H1 (cell line): ENCODE data around the gene LSM7. TPM values are rescaled to one million over a fixed set of nuclear protein-coding genes. Genes with fewer than 3 reads are reported as not detected.

Source experiments
- CTCF ChIA-PET: fragments of 300-600 bp; sonication (Branson Sonifier 250); formaldehyde crosslinking; loops from one replicate; lab custom pipeline; 2021; ENCODE audit not compliant: partially characterized antibody; lab: Charles Lee
- POLR2A ChIA-PET: fragments of 300-600 bp; sonication (Branson Sonifier 250); formaldehyde crosslinking; loops from one replicate; lab custom pipeline; 2021; ENCODE audit warnings: inconsistent platforms; ENCODE audit not compliant: partially characterized antibody; lab: Charles Lee
- DNase-seq, 2 experiments: peaks; one replicate each; pipeline versions ENCODE4 v3.0.0 to v3.0.0-alpha.2; 2010 to 2022; ENCODE audit warnings: low spot score in 2 of 2, low read depth in 1 of 2, mixed read lengths in 1 of 2
- FAIRE-seq: peaks from 2 replicates; lab custom pipeline; 2011; peaks lifted over from hg19 to GRCh38; lab: Jason Lieb, UNC
- H2AFZ ChIP-seq: 2 replicates; pipeline ENCODE4 v1.8.1; 2012; ENCODE audit warnings: low read length, inconsistent platforms
- H2AK5ac ChIP-seq: 2 replicates; pipeline ENCODE4 v1.6.1; 2013; ENCODE audit warnings: low read depth, low read length
- H2BK120ac ChIP-seq: replicated peaks from 2 replicates; pipeline ENCODE3; 2013; ENCODE audit warnings: low read depth, low read length, inconsistent platforms
- H2BK12ac ChIP-seq: 2 replicates; pipeline ENCODE4 v1.6.1; 2013; ENCODE audit warnings: low read depth, low read length
- H2BK15ac ChIP-seq: 2 replicates; pipeline ENCODE4 v1.6.1; 2013; ENCODE audit warnings: low read length
- H2BK20ac ChIP-seq: 2 replicates; pipeline ENCODE4 v1.6.1; 2013; ENCODE audit warnings: low read length
- H2BK5ac ChIP-seq: 2 replicates; pipeline ENCODE4 v1.6.1; 2013; ENCODE audit warnings: low read depth, low read length
- H3K14ac ChIP-seq: 2 replicates; pipeline ENCODE4 v1.6.1; 2013; ENCODE audit warnings: inconsistent platforms; ENCODE audit not compliant: insufficient read length
- H3K18ac ChIP-seq: 2 replicates; pipeline ENCODE4 v1.6.1; 2013; ENCODE audit warnings: low read length; ENCODE audit errors: extremely low read depth
- H3K23ac ChIP-seq: 2 replicates; pipeline ENCODE4 v1.6.1; 2013; ENCODE audit warnings: inconsistent platforms; ENCODE audit not compliant: insufficient read length
- H3K23me2 ChIP-seq: 2 replicates; pipeline ENCODE4 v1.6.1; 2013; ENCODE audit warnings: low read depth, low read length
- H3K27ac ChIP-seq: 2 replicates; pipeline ENCODE4 v1.6.1; 2011; ENCODE audit warnings: low read depth, low read length, inconsistent platforms
- H3K27me3 ChIP-seq, 4 experiments: replicated peaks in 1 of 4; 1 replicate in 1 of 4; 2 replicates in 3 of 4; pipeline versions ENCODE4 v1.6.1 to v1.8.1; 2011 to 2013; ENCODE audit warnings: low read length in 3 of 4, mild to moderate bottlenecking in 3 of 4, inconsistent platforms in 2 of 4, mixed read lengths in 2 of 4, moderate library complexity in 1 of 4; ENCODE audit not compliant: control insufficient read depth in 3 of 4, insufficient read depth in 3 of 4; ENCODE audit errors: extremely low read depth in 1 of 4
- H3K36me3 ChIP-seq, 4 experiments: 2 replicates each; pipeline versions ENCODE4 v1.6.1 to v1.8.1; 2011 to 2013; ENCODE audit warnings: mild to moderate bottlenecking in 4 of 4, low read length in 3 of 4, moderate library complexity in 2 of 4, control low read depth in 1 of 4, inconsistent platforms in 1 of 4; ENCODE audit not compliant: insufficient read depth in 4 of 4, control insufficient read depth in 2 of 4
- H3K4ac ChIP-seq: replicated peaks from 2 replicates; pipeline ENCODE3; 2013; ENCODE audit warnings: low read length, low read depth, mixed read lengths, inconsistent platforms; ENCODE audit not compliant: insufficient read length
- H3K4me1 ChIP-seq, 4 experiments: replicated peaks in 1 of 4; 1 replicate in 1 of 4; 2 replicates in 3 of 4; pipeline versions ENCODE4 v1.6.1 to v1.8.1; 2011 to 2013; ENCODE audit warnings: low read length in 3 of 4, inconsistent platforms in 2 of 4, mixed read lengths in 1 of 4; ENCODE audit not compliant: insufficient read depth in 4 of 4, control insufficient read depth in 3 of 4
- H3K4me2 ChIP-seq, 2 experiments: 2 replicates each; pipeline versions ENCODE4 v1.6.1 to v1.8.1; 2011 to 2013; ENCODE audit warnings: low read depth in 2 of 2, low read length in 2 of 2, control low read depth in 1 of 2, inconsistent platforms in 1 of 2, mild to moderate bottlenecking in 1 of 2; ENCODE audit not compliant: insufficient read depth in 1 of 2
- H3K4me3 ChIP-seq, 4 experiments: fragments of 200-600, 300-600 bp in 1 of 4; sonication (generic), shearing (Covaris generic), sonication (Bioruptor Twin) in 1 of 4; 2 replicates each; pipeline versions ENCODE4 v1.5.1 to v1.8.1; 2011 to 2016; ENCODE audit warnings: low read length in 4 of 4, low read depth in 3 of 4, control low read depth in 2 of 4, inconsistent platforms in 2 of 4, mild to moderate bottlenecking in 2 of 4, mixed read lengths in 1 of 4, moderate library complexity in 1 of 4; ENCODE audit not compliant: insufficient read depth in 2 of 4; ENCODE audit errors: extremely low read depth in 1 of 4
- H3K56ac ChIP-seq: replicated peaks from 2 replicates; pipeline ENCODE3; 2013; ENCODE audit warnings: low read depth, mild to moderate bottlenecking, mixed read lengths, low read length, inconsistent platforms; ENCODE audit not compliant: insufficient read length
- H3K79me1 ChIP-seq: 2 replicates; pipeline ENCODE4 v1.6.1; 2013; ENCODE audit warnings: low read depth, low read length, control low read depth
- H3K79me2 ChIP-seq, 2 experiments: 2 replicates each; pipeline versions ENCODE4 v1.6.1 to v1.8.1; 2012 to 2013; ENCODE audit warnings: low read length in 2 of 2, mild to moderate bottlenecking in 2 of 2, inconsistent platforms in 1 of 2; ENCODE audit not compliant: insufficient read depth in 2 of 2, control insufficient read depth in 1 of 2
- H3K9ac ChIP-seq, 4 experiments: replicated peaks in 1 of 4; 1 replicate in 1 of 4; 2 replicates in 3 of 4; pipeline versions ENCODE4 v1.6.1 to v1.8.1; 2011 to 2013; ENCODE audit warnings: low read depth in 3 of 4, low read length in 3 of 4, control low read depth in 2 of 4, mild to moderate bottlenecking in 2 of 4, moderate library complexity in 2 of 4, inconsistent platforms in 1 of 4; ENCODE audit errors: extremely low read depth in 1 of 4
- H3K9me3 ChIP-seq, 2 experiments: 2 replicates each; pipeline versions ENCODE4 v1.6.1 to v1.8.1; 2012 to 2013; ENCODE audit warnings: mild to moderate bottlenecking in 2 of 2, moderate library complexity in 2 of 2, control low read depth in 1 of 2, inconsistent platforms in 1 of 2, low read depth in 1 of 2, low read length in 1 of 2, mixed read lengths in 1 of 2; ENCODE audit not compliant: insufficient read depth in 2 of 2
- H4K20me1 ChIP-seq, 2 experiments: replicated peaks in 1 of 2; 2 replicates each; pipeline versions ENCODE3 to v1.8.1; 2011 to 2013; ENCODE audit warnings: inconsistent platforms in 2 of 2, low read length in 2 of 2, mild to moderate bottlenecking in 1 of 2; ENCODE audit not compliant: insufficient read depth in 2 of 2, control insufficient read depth in 1 of 2
- H4K5ac ChIP-seq: 2 replicates; pipeline ENCODE4 v1.6.1; 2013; ENCODE audit warnings: low read length, low read depth, mixed read lengths, inconsistent platforms; ENCODE audit not compliant: insufficient read length
- H4K8ac ChIP-seq: 2 replicates; pipeline ENCODE4 v1.8.0; 2013; ENCODE audit warnings: mild to moderate bottlenecking, moderate library complexity, low read length, inconsistent platforms; ENCODE audit not compliant: insufficient read depth; ENCODE audit errors: extremely low read depth
- H4K91ac ChIP-seq: replicated peaks from 2 replicates; pipeline ENCODE3; 2013; ENCODE audit warnings: low read length, mixed read lengths, inconsistent platforms; ENCODE audit not compliant: insufficient read length
- ATF3 ChIP-seq: IDR thresholded peaks from 2 replicates; pipeline ENCODE4 v1.6.1; 2011; ENCODE audit warnings: low read depth, mild to moderate bottlenecking, low read length; ENCODE audit not compliant: insufficient read depth
- CBX5 ChIP-seq: fragments of 300-800, 300-1000 bp; sonication (generic); IDR thresholded peaks from 2 replicates; pipeline ENCODE4 v1.7.1; 2016; ENCODE audit warnings: antibody characterized with exemption, low read length, low read depth
- EP300 ChIP-seq, 2 experiments: IDR thresholded peaks; 1 replicate in 1 of 2; 2 replicates in 1 of 2; pipeline ENCODE4 v1.6.1; 2011 to 2012; ENCODE audit warnings: low read depth in 2 of 2, low read length in 2 of 2, mild to moderate bottlenecking in 2 of 2, borderline replicate concordance in 1 of 2, inconsistent platforms in 1 of 2, moderate library complexity in 1 of 2
- JUN ChIP-seq: IDR thresholded peaks from 2 replicates; pipeline ENCODE4 v1.6.1; 2011; ENCODE audit warnings: low read depth, mild to moderate bottlenecking, improper control_type of control experiment, low read length
- JUND ChIP-seq: IDR thresholded peaks from 2 replicates; pipeline ENCODE4 v1.6.1; 2011; ENCODE audit warnings: mild to moderate bottlenecking, improper control_type of control experiment, low read length
- MAX ChIP-seq: IDR thresholded peaks from 2 replicates; pipeline ENCODE4 v1.6.1; 2012; ENCODE audit warnings: inconsistent platforms
- RBBP5 ChIP-seq: IDR thresholded peaks from 2 replicates; pipeline ENCODE4 v1.7.1; 2012; ENCODE audit warnings: low read depth, mild to moderate bottlenecking, inconsistent platforms, low read length, moderate library complexity, borderline replicate concordance
- RNF2 ChIP-seq: fragments of 200-900, 300-1000 bp; sonication (generic); IDR thresholded peaks from 2 replicates; pipeline ENCODE4 v1.7.1; 2016; ENCODE audit warnings: borderline replicate concordance, low read depth, mild to moderate bottlenecking, antibody characterized with exemption, low read length; ENCODE audit not compliant: poor library complexity, severe bottlenecking; ENCODE audit errors: missing control alignments
- SAP30 ChIP-seq: fragments of 300-600 bp; sonication (generic); IDR thresholded peaks from 2 replicates; pipeline ENCODE4 v1.7.1; 2012; ENCODE audit warnings: low read length, moderate library complexity, mild to moderate bottlenecking, inconsistent platforms; ENCODE audit not compliant: insufficient read depth, insufficient replicate concordance
- USF2 ChIP-seq: IDR thresholded peaks from 2 replicates; pipeline ENCODE4 v1.6.1; 2011; ENCODE audit warnings: low read length, improper control_type of control experiment
- WGBS, 2 experiments: shearing (Covaris generic) in 1 of 2; methylation state at CpG; one replicate each; pipeline versions ENCODE4 v1.1.6 to v1.1.7; 2013 to 2015; ENCODE audit warnings: low lambda C conversion rate in 2 of 2, mixed read lengths in 2 of 2, inconsistent platforms in 1 of 2, low coverage in 1 of 2, missing lambda C conversion rate in 1 of 2; ENCODE audit not compliant: insufficient replicate concordance in 2 of 2, insufficient coverage in 1 of 2, insufficient read length in 1 of 2; ENCODE audit errors: extremely low coverage in 1 of 2, missing lambda C conversion rate in 1 of 2; 5-methylcytosine and 5-hydroxymethylcytosine counted together
- polyA plus RNA-seq, 7 experiments: library from polyadenylated mRNA; depleted of rRNA in 3 of 7; stranded (reverse) in 5 of 7; unstranded in 2 of 7; fragments of >200 nt in 5 of 7; fragments of 200-250 nt in 2 of 7; gene quantifications; 1 replicate in 5 of 7; 2 replicates in 1 of 7; 4 replicates in 1 of 7; pipeline versions ENCODE4 v1.2.1 to v1.2.3, GENCODE V29; 2011 to 2013; ENCODE audit warnings: missing spikeins in 2 of 7, mixed read lengths in 2 of 7
- total RNA-seq: library from RNA; stranded (reverse); fragmentation: NEBNext Ultra II Directional; extraction: Animal tissue kit (Norgen Biotek cat#: 25700); gene quantifications from 2 replicates; pipeline ENCODE4 v1.2.1, GENCODE V29; 2021

Gene LSM7
- total and polyA plus RNA-seq, 2 of the 8 experiments (the other 6 are each of a cell fraction or from before 2014, with no cell fraction given): 228 to 1,335 TPM

- Histone ChIP-seq H3K23me2 (no peaks in the 10 kb centered on the region), H3K56ac (no peak overlapping the region), H3K9me3 (no peaks in the 10 kb centered on the region), H2AK5ac (no peak overlapping the region), H4K8ac (no peak overlapping the region), H3K4me1 (no peaks in the 10 kb centered on the region), H3K36me3 (peaks cover 2 to 23% (median 6%) of the 10 kb centered on the region in 4 experiments; a peak in 2 of 8 replicates), H2AFZ (no peak overlapping the region), H3K79me2 (peaks cover 0 to 3% of the 10 kb centered on the region in 2 experiments; a peak in 1 of 4 replicates), H2BK120ac (no peak overlapping the region), H2BK5ac (no peak overlapping the region; the same call in 1 of the 2 replicates), H4K91ac (no peak overlapping the region), H3K27ac (no peak overlapping the region), H3K14ac (no peak overlapping the region), H3K4me2 (no peak overlapping the region), H3K4me3 (no peak overlapping the region), H3K79me1 (peaks cover 6% of the 10 kb centered on the region; the same call in 1 of the 2 replicates), H2BK12ac (no peak overlapping the region), H2BK20ac (no peak overlapping the region), H3K4ac (no peak overlapping the region), H3K18ac (no peak overlapping the region), H4K20me1 (peaks cover 4 to 11% of the 10 kb centered on the region in 2 experiments), H2BK15ac (no peak overlapping the region), H4K5ac (no peak overlapping the region), H3K9ac (no peak overlapping the region), H3K27me3 (no peaks in the 10 kb centered on the region), H3K23ac (no peak overlapping the region)
- 98% methylated on average over 10 of the region's 29 CpGs; no CpG with 5 or more reads in 1 of the 2 experiments for WGBS, 2 experiments
- POLR2A ChIA-PET: no interaction called here
- CTCF ChIA-PET: no interaction called here
- FAIRE-seq: no peak
- no peak for DNase-seq
- no peak for TF ChIP-seq JUND
- no peak for TF ChIP-seq RNF2
- no peak for TF ChIP-seq ATF3
- TF ChIP-seq JUN: no peak
- TF ChIP-seq EP300 (IDR thresholded peaks at IDR 0.05; ENCODE audit: borderline replicate concordance in 1 of 2, low read depth in 2 of 2, low read length in 2 of 2): no peak
- no peak for TF ChIP-seq MAX
- no peak for TF ChIP-seq CBX5
- TF ChIP-seq SAP30: no peak
- TF ChIP-seq USF2: no peak
- TF ChIP-seq RBBP5: no peak
These were observed 14.4 kb upstream of the LSM7 start for GRCh38 chr19:2342656-2343288.
